ENCODE data around the gene PLB1. TPM values are rescaled to one million over a fixed set of nuclear protein-coding genes. Genes with fewer than 3 reads are reported as not detected.

PLB1 gene
- polyA plus RNA-seq, 1 experiment, result 1.4 TPM

- Histone ChIP-seq H3K27me3 (ENCODE audit: control insufficient read depth, insufficient read depth, low read length) (no peaks in the 10 kb centered on the region), H3K4me3 (ENCODE audit: low read depth, low read length) (no peak overlapping the region), H3K27ac (ENCODE audit: low read depth, low read length) (no peak overlapping the region), H3K9me3 (ENCODE audit: control insufficient read depth, insufficient read depth, low read length) (no peaks in the 10 kb centered on the region)
- ChIA-PET CTCF (no interaction called here), POLR2A (interaction anchor here (0.9 kb wide), 1 partner anchor 99 kb away, joined by 3 read pairs; the partner anchor contains the start of gene PPP1CB)
- DNase-seq (ENCODE audit: low read depth, low spot score), result no peak
- no peak for TF ChIP-seq CTCF (IDR thresholded peaks at IDR 0.05; ENCODE audit: low read depth, low read length)
Measured at GRCh38 chr2:28652217-28652616, 156.4 kb downstream of the PLB1 start.

GRCh38 chr2:28653892-28654662 is 158.2 kb downstream of the PLB1 start:
- Histone ChIP-seq H3K27me3 (ENCODE audit: control insufficient read depth, insufficient read depth, low read length) (no peaks in the 10 kb centered on the region), H3K27ac (ENCODE audit: low read depth, low read length) (no peak overlapping the region), H3K4me3 (ENCODE audit: low read depth, low read length) (no peak overlapping the region), H3K9me3 (ENCODE audit: control insufficient read depth, insufficient read depth, low read length) (no peaks in the 10 kb centered on the region)
- DNase-seq (ENCODE audit: low read depth, low spot score), result no peak
- no peak for TF ChIP-seq CTCF (IDR thresholded peaks at IDR 0.05; ENCODE audit: low read depth, low read length)
- ChIA-PET CTCF (no interaction called here), POLR2A (interaction anchor here (2.3 kb wide), 1 partner anchor 11 kb away, joined by 5 read pairs; no protein-coding TSS in a partner anchor)

GRCh38 chr2:28654663-28655320 is 158.9 kb downstream of the PLB1 start:
- Histone ChIP-seq H3K9me3 (ENCODE audit: control insufficient read depth, insufficient read depth, low read length) (no peaks in the 10 kb centered on the region), H3K4me3 (ENCODE audit: low read depth, low read length) (no peak overlapping the region), H3K27me3 (ENCODE audit: control insufficient read depth, insufficient read depth, low read length) (no peaks in the 10 kb centered on the region), H3K27ac (ENCODE audit: low read depth, low read length) (no peak overlapping the region)
- ChIA-PET POLR2A (interaction anchor here (2.3 kb wide), 1 partner anchor 10 kb away, joined by 5 read pairs; no protein-coding TSS in a partner anchor), CTCF (interaction anchor here (0.6 to 1.5 kb wide), 4 partner anchors 60 to 106 kb away, joined by 3 to 6 read pairs (median 4); no protein-coding TSS in a partner anchor)
- no peak for DNase-seq (ENCODE audit: low read depth, low spot score)
- TF ChIP-seq CTCF (IDR thresholded peaks at IDR 0.05; ENCODE audit: low read depth, low read length), result no peak

- no peak for DNase-seq (ENCODE audit: low read depth, low spot score)
- POLR2A ChIA-PET, result no interaction called here
- CTCF ChIA-PET, result no interaction called here
- no peaks in the 10 kb centered on the region for H3K9me3 ChIP-seq (ENCODE audit: control insufficient read depth, insufficient read depth, low read length)
- no peak overlapping the region for H3K4me3 ChIP-seq (ENCODE audit: low read depth, low read length)
- H3K27me3 ChIP-seq (ENCODE audit: control insufficient read depth, insufficient read depth, low read length), result no peaks in the 10 kb centered on the region
- no peak for TF ChIP-seq CTCF (IDR thresholded peaks at IDR 0.05; ENCODE audit: low read depth, low read length)
- no peak overlapping the region for H3K27ac ChIP-seq (ENCODE audit: low read depth, low read length)
Measured at GRCh38 chr2:28656937-28657615, 161.2 kb downstream of the PLB1 start.
